HG03103 (cell line): Measurements from ENCODE around the gene MPHOSPH9.

Experiments
- ATAC-seq: cut with Tn5 transposase; IDR thresholded peaks from one replicate; pipeline ENCODE4 v1.9.1; 2021; ENCODE audit warnings: low read depth; ENCODE audit not compliant: unreplicated experiment

The MPHOSPH9 gene

DNA sequence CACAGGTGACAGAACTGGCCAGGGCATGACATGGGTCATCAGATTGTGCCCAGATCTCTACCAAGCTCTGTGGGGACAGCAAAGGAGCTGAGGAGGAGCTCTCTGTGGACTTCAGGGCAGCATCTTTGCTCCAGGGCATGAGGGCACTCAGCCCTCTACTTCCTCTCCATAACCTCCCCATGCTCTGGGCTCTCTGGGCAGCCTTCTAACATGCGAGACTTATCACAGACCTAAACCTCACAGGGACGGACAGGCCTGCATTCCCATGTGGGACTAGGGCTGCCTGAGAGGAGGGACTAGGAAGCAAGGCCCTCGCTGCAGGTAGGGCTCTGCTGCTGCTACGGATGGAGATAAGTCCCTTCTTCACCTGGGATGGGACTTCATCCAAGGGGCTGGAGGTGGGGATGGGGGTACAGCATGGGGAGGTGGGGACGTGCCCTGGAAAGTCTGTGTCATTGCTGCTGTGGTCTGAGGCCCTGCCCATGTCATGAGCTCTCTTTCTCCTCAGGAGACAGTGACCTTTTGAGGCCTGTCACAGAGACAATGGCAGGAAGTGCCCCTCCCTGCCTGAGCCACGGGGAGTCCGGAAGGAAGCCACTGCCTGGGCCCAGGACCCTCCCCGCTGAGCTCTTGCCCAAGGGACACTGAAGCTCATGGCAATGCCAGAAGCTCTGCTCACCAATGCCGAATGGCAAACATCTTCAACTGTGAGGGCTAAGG lies 126.1 kb downstream of the MPHOSPH9 start:
- ATAC-seq: no peak

DNA sequence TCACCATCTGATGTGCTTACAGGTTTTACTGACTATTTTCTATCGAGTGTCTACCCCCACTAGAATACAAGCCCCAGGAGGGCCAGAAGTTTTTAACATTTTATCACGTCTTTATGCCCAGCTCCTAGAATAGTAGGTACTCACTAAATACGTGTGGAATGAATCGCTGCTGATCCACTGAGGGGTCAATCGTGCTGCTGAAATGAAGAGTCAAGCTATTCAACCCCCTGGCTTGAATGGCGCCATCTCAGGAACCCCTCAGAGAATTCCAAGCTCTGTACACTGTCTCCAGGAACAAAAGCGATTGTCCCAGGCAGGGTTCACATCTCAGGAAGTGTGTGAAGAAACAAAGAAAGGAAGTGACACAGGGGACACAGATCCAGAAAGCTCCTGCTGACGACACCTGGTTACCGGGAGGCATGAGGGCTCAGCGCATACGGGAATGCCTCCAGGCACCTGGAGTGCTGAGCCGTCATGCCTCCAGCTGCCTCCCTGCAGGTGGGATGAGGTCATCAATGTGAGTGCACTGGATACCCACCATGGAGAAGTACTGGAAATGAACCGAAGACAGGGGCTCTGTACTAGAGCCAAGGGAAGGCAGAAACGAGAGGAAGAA lies 127.6 kb downstream of the MPHOSPH9 start:
- ATAC-seq: no peak

DNA sequence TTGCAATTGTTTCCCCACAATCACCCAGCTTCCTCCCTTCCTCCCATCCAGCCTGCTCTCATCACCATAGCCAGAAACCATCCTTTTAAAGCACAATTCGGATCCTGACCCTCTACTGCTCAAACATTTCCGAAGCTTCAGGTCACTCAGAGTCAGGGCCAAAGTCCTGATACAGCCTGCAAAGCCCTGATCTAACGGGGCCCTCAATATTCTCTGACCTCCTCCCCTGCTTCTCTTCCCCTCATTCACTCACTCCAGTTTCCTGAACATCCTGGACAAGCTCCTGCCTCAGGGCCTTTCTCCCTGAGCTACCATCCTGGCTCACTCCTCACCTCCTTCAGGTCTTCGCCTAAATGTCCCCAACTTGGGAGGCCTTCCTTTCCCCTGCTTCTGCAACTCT lies 128.1 kb downstream of the MPHOSPH9 start:
- ATAC-seq: no peak
